H1 (cell line): Measurements from ENCODE around the gene SEMA3E. TPM values are rescaled to one million over a fixed set of nuclear protein-coding genes. Genes with fewer than 3 reads are reported as not detected.

Source experiments
- EZH2 ChIP-seq: fragments of 200-600 bp; sonication (generic); IDR thresholded peaks from 2 replicates; pipeline ENCODE4 v1.7.1; 2012; ENCODE audit warnings: low read depth, mild to moderate bottlenecking, moderate library complexity, low read length, inconsistent platforms; ENCODE audit not compliant: severe bottlenecking
- JUN ChIP-seq: IDR thresholded peaks from 2 replicates; pipeline ENCODE4 v1.6.1; 2011; ENCODE audit warnings: low read depth, mild to moderate bottlenecking, improper control_type of control experiment, low read length
- RNF2 ChIP-seq: fragments of 200-900, 300-1000 bp; sonication (generic); IDR thresholded peaks from 2 replicates; pipeline ENCODE4 v1.7.1; 2016; ENCODE audit warnings: borderline replicate concordance, low read depth, mild to moderate bottlenecking, antibody characterized with exemption, low read length; ENCODE audit not compliant: poor library complexity, severe bottlenecking; ENCODE audit errors: missing control alignments
- polyA plus RNA-seq, 7 experiments: library from polyadenylated mRNA; depleted of rRNA in 3 of 7; stranded (reverse) in 5 of 7; unstranded in 2 of 7; fragments of >200 nt in 5 of 7; fragments of 200-250 nt in 2 of 7; gene quantifications; 1 replicate in 5 of 7; 2 replicates in 1 of 7; 4 replicates in 1 of 7; pipeline versions ENCODE4 v1.2.1 to v1.2.3, GENCODE V29; 2011 to 2013; ENCODE audit warnings: missing spikeins in 2 of 7, mixed read lengths in 2 of 7
- total RNA-seq: library from RNA; stranded (reverse); fragmentation: NEBNext Ultra II Directional; extraction: Animal tissue kit (Norgen Biotek cat#: 25700); gene quantifications from 2 replicates; pipeline ENCODE4 v1.2.1, GENCODE V29; 2021

SEMA3E gene
- total and polyA plus RNA-seq, 2 of the 8 experiments (the other 6 are each of a cell fraction or from before 2014, with no cell fraction given): 0.93 to 0.94 TPM

DNA sequence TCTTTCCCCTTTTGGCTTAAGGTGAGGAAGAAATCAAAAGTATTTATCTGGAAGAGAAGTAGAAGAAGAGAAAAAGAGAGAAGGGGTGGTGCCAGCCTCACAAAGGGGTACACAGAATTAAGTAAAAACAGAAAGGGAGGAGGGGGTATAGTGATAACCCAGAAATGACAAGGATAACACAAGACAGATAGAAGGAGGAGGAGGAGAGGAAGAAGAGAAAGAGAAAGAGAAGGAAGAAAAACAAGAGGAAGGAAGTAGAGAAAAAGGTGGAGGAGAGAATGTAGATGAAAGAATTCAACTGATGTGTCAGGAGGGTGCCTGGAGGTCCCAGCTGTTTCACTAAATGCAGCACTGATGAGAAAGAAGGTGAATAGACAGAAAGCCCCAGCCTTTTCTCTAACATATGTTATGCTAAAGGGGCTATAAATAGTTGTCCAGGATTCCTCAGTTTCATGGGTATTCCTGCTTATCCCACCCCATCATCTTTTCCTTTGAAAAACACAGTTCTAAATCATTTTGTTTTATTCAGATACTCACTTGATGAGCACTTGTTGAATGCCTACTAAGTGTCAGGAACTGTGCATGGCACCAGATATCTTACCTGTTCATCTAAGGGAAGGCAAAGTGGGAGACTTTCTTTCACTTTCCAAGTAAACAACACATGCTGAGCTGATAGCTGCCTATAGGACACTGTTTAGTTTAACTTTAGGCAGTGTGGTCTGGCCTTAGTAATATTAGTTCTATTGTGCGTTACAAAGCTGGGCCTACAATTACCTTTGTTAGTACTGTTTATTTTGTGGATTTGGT is 8.0 kb downstream of the SEMA3E start (continued):
- TF ChIP-seq RNF2: no peak
- TF ChIP-seq EZH2: no peak
- no peak for TF ChIP-seq JUN
